Skin epidermis (tissue), 12 donors: ENCODE data around the gene SV2B.

Source experiments
- H3K27ac ChIP-seq, 21 experiments: fragments of 200-600 bp; sonication (generic) in 11 of 21; one replicate each; pipeline ENCODE4 v1.5.0; 2020; ENCODE audit warnings: mild to moderate bottlenecking in 3 of 21, inconsistent platforms in 2 of 21, moderate library complexity in 2 of 21
- H3K4me3 ChIP-seq, 7 experiments: fragments of 200-600 bp; sonication (generic) in 2 of 7; one replicate each; pipeline ENCODE4 v1.5.0; 2020; ENCODE audit warnings: inconsistent platforms in 2 of 7, mild to moderate bottlenecking in 2 of 7, moderate library complexity in 1 of 7

Gene SV2B

DNA sequence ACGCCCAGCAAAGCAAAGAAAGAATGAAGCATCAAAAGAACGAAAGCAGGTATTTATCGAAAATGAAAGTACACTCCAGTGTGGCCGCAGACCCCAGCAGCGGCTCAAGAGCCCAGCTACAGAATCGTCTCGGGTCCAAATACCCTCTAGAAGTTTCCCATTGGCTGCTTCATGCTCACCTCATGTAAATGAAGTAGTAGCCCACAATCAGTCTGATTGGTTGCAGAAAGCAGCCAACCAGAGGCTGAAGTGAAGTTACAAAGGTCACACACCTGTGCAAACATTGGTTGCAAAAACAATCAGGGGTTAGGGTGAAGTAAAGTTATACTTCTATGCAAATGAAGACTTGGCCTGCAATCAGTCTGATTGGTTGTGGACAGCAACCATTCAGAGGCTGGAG, 32.0 kb downstream of the SV2B start:
- Histone ChIP-seq H3K27ac (no peak overlapping the region), H3K4me3 (no peak overlapping the region)

DNA sequence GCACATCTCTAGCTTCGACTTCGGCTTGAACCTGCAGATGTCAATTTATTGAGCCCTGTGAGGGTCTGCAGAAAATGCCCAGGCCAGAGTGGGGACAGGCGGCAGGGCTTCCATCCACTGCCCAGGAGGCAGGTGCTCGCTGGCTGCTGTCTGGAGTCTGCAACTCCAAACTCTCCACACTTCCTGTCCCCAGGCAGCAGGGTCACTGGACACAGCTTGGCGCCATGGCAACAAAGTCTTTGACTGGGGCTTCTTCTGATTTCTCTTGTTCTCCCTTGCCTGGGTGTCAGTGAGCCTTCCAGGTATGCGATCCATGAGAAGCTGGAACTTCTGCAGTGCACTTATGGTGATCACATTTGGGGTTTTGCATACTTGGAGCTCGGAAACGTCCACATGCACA, 33.5 kb downstream of the SV2B start:
- H3K27ac ChIP-seq = no peak overlapping the region
- no peak overlapping the region for H3K4me3 ChIP-seq

DNA sequence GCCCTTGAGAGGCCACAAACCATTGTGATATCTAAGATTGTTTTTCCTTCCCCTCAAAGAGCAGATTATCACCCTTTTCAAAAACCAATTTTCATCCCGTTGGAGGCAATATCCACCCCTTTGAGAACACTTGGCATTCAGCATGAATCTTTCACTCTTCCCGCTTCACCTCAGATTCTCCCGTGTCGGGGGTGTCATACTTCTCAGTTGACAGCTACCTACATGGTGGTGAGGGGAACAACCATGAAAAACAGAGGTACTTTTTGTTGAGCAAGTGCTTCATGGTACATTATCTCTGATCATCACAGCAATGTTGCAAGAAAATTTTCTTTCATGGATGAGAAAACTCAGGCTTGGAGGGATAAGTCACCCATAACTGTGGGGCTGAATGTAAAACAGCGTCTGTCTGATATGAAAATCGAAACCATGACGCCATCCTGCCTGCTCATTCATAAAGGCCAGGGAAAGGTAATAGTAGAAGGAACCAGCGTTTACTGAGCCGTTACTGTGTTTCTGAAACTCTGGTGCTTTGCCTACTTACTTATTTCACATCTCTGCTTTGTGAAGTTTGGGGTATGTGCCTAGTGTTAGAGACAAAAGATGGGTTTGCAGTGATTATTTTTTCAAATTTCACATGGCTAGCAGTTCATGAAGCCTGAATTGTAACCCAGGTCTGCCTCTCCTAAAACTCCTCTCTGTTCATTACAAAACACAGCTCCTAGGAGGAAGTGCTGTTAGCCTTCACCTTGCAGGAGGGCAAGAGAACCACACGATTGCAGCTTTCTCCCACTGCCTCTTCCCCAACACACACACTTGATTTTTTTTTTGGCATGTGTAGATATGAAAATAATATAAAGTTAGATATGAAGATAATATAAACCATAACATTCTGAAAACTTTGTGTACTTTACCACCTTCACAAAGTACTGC, 35.4 kb downstream of the SV2B start:
- H3K27ac ChIP-seq = no peak overlapping the region
- no peak overlapping the region for H3K4me3 ChIP-seq

DNA sequence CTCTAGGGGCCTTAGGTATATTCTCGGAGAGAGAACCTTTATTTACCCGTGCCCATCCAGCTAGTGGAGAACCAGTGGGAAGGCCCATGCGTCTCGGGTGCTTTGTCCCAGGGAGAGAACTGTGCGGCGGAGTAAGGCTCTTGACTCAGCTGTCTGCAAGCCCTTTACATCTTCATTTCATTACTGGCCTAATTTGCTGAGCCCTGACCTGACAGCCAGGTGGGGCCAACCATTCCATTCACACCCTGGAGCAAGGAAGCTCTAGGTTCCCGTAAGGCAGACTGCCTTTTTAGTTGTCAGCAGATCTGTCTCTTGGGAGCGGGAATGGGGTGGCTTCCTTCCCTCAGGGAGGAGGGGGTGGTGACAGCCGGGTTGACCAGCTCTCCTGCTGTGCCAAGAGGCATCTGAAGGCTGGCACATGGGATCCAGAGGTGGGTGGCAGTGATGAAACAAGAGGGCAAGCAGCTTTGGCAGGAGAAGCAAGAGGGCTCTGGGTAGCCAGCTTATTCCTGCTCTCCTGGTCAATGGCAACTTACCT, 36.4 kb downstream of the SV2B start:
- Histone ChIP-seq H3K27ac (no peak overlapping the region), H3K4me3 (no peak overlapping the region)

DNA sequence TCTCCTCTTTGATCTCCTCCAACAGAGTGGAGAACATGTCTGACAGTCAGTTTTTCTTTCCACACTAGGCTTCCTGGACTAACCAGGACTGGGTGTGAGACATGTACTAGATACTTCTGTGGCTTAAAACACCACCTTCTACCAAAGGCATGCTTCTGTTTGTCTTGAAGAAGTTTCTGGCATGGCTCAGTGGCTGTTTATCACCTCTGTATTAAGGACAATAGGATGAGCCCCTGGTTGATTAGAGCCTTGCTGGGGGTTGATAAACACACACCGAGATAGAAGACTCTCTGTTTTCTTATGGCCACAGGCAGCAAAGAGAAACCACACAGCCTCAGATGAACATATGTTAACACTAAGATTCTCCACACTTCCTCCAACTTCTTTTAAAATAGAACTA, 40.5 kb downstream of the SV2B start:
- no peak overlapping the region for H3K4me3 ChIP-seq
- peak overlapping the region in 4 of 21 experiments; percentile 17 to 65 (median 37) for H3K27ac ChIP-seq

DNA sequence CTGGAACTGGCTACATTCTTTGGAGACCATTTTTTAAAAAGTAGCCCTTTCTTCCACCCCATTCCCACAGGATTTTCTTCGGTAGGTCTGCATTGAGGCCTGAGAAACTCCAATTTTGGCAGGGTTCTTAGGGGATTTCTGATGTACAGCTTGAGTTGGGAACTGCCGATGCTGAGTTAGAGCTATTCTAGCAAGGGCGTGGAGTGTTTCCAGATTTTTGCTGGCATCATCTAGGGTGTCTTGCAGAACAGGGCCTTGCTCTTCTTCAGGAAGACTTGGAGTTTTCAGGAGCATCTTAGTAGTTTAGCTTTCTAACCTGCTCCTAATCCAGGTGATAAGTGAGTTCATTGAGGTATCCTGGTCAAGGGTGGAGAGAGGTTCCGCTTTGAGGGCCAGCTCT, 41.0 kb downstream of the SV2B start:
- H3K27ac ChIP-seq = peak overlapping the region in 2 of 21 experiments; percentile 30 to 65
- H3K4me3 ChIP-seq = no peak overlapping the region

DNA sequence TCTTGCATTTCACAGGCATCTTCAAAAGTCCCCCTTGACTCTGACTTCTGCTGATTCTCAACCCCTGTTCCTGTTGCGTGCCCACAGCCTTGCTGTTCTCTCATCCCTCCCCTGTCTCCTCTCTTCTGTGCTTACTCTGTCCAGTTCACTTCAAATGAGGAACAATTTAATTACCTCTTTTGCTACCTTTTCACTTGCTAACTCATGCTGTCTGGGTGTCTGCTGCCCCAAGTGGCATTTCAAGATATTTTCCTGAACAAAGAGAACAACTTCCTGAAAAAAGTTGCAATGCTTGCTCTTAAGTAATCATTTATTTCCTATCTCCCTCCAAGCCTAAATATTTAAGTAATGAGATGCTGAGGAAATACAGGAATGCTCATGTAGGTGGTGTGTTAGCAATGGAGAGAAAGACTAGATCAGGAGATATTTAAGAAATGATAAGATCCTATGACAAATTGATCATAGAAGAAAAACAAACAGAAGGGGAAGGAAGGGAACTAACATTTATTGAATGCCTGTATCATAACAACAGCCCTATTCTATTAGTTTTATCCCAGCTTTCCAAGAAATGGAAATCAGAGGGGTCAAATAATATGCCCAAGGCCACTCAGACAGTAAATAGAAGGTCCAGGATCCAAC, 42.2 kb downstream of the SV2B start:
- peak overlapping the region in 1 of 21 experiments; percentile 0 for H3K27ac ChIP-seq
- no peak overlapping the region for H3K4me3 ChIP-seq

DNA sequence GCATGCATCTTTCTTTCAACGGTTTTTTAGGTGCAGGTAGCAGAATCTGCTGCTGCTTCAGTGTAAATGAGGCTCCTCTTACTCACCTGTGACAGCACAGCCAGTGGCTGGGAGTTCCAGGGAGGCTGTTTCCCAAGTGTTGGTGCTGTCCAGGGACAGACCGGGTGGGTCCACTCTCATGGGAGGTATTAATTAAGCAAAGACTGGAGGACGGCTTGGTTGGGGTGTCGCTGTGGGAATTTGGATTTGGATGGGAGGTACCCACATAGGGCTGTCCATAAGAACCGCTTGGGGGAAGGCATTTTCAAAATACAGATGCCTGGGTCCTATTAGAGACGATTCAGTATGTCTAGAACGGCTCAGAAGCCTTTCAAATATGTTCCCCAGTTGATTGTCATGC, 42.9 kb downstream of the SV2B start:
- Histone ChIP-seq H3K27ac (no peak overlapping the region), H3K4me3 (no peak overlapping the region)

DNA sequence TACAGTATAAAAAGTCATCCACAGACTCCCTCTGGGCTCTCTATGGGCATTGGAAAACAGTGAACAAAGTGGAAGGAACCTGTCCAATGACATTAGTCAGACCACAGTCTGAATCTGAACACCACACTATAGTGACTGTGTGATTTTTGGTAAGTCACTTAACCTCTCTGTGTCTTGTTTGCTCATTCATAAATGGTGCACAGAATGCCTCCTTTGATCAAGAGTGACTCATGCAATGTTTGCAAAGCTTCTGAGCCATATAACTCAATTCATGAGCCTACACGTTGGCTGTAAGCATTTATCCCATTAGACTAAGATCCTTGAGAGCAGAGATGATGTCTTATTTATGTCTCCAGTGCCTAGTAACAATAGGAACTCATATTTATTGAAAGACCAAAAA, 46.7 kb downstream of the SV2B start:
- Histone ChIP-seq H3K27ac (no peak overlapping the region), H3K4me3 (no peak overlapping the region)

DNA sequence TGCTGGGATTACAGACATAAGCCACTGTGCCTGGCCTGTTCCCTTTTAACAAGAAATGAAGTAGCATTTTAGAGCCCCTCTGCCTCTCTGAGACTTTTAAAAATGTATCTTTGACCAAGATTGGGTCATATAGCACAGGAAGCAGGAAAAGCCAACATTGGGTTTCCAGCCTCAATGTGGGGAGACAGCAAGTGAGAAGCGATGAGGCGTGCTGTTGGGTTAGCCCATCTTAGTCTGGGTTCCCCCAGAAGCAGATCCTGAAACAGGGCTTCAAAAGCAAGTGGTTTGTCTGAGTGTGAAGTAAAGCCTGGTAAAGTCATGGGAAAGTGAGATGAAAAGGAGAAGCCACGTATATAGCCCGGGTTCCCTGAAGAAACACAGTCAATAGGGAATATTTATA, 48.2 kb downstream of the SV2B start:
- H3K27ac ChIP-seq = no peak overlapping the region
- H3K4me3 ChIP-seq = no peak overlapping the region

DNA sequence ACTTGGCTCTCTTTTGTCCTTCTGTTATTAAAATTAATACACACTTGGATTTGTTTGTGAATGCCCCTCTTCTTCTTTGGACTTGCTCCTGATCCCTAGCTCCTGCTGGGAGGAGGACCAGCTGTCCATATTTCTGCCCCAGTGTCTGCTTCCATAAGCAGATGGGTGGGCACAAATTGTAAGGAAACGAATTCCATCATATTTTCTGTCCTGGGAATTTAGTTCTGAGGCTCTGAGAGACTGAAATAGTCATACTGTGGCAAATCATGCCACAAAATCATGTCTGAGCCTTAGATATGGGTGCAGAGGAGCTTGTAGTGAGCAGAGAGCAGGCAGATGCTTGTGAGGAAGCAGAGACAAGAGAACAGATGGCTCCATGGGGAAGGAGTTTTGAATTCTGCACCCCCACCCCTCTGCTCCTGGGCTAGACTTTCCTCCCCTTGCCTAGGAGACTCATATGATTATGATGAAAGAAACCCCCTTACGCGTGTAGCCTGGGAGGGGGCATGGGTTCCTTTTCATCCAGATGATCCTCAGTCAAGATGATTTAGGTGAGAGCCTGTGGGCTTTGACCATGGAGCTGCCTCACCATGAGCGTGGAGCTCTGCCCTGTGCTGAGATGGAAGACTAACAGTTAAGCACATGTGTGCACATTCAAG, 50.6 kb downstream of the SV2B start:
- Histone ChIP-seq H3K4me3 (no peak overlapping the region), H3K27ac (no peak overlapping the region)

DNA sequence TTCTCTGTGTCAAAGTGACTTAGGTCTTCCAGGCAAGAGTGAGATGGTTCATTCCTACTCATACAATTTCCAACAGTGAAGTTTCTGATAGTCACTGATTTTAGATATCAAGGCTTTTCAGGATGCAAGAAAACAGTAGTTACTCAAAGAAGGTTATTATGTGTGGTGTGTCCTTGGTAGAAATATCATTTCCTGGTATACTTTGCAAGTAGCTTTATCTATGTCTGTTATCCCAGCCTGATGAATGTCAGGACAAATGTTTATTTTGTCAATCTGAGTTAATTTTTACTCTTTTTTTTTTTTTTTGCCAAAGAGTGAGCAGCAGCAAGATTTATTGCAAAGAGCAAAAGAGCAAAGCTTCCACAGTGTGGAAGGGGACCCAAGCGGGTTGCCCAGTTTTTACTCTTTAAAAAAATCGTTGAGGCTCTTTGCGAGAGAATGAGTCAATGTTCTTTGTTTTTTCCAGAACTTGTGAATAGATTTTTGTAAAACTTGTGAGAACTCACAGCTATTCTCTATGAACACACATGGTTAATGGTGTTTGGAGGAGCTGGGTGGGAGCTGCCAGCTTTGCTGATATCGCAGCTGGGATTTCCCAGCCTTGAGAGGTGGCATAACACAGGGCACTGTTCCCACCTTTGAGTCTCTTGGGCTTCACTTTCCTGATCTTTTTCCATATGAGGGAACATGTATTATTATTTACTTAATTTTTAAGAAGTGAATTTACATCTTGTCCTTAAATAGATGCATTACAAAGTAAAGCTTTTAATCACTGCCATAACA, 51.9 kb downstream of the SV2B start:
- no peak overlapping the region for H3K27ac ChIP-seq
- H3K4me3 ChIP-seq = no peak overlapping the region

DNA sequence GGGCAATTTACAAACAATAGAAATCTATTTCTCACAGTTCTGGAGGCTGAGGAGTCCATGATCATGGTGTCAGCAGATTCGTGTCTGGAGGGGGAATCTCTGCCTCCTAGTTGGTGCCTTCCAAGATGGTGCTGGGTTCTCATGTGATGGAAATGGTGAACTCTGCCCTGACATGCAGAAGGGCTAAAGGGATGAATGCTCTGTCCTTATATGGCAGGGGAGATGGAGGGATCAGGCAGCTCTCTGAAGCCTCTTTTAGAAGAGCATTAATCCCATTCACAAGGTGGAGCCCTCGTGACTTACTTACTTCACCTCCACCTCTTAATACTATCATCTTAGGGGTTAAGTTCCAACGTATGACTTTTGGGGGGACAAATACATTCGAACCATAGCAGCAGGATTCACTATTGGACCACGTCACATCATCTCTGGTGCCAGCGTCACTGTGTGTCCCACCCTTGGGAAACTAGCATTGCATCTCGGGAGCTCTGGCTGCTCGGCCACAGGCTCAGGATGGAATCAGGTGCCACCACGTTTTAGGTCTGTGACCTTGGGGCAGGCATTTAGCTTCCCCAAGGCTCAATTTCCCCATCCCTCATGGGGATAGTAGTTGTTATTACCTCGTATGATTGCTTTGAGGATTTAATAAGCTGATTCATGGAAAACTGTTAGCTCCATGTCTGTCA, 53.0 kb downstream of the SV2B start:
- no peak overlapping the region for H3K27ac ChIP-seq
- no peak overlapping the region for H3K4me3 ChIP-seq

DNA sequence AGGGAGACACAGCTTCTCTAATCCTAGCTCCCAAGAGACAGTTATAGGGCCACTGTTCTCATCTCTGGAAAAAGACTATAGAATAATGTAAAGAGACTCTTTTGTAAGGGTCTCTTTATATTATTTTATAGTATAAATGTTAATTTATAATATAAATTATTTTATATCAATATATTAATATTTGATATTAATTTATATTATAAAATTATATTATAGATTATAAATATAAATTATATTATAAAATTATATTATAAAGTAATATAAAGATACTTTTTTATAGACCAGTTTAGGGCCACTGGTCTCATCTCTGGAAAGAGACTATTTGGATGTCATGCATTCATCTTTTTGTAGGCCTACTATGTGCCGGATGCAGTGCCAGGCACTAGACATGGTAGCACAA, 53.9 kb downstream of the SV2B start:
- Histone ChIP-seq H3K4me3 (no peak overlapping the region), H3K27ac (no peak overlapping the region)

DNA sequence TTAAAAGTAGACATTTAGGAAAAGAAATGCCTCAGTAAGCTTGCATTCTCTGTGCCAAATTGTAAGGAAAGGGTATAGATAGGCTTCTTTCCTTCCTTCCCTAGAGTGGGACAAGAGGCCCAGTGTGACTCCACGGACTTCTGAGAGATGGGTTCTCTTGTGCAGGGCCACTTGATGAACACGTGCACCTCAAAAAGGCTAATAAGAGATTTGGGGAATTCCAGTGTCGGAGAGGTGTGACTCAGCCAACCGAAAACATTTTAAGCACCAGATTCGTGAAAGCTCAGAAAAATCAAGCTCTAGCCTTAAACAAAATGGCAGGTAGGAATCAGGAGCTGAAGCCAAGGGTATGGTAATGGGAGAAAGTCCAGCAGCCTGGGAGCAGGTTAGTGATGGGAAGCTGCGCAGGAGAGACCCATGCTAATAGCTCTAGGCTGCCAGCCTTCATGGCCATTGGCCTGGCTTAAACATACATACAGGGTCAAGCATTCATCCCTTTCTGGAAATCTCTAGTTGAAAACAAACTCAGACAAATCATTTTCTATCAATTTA, 56.2 kb downstream of the SV2B start:
- Histone ChIP-seq H3K27ac (no peak overlapping the region), H3K4me3 (no peak overlapping the region)

DNA sequence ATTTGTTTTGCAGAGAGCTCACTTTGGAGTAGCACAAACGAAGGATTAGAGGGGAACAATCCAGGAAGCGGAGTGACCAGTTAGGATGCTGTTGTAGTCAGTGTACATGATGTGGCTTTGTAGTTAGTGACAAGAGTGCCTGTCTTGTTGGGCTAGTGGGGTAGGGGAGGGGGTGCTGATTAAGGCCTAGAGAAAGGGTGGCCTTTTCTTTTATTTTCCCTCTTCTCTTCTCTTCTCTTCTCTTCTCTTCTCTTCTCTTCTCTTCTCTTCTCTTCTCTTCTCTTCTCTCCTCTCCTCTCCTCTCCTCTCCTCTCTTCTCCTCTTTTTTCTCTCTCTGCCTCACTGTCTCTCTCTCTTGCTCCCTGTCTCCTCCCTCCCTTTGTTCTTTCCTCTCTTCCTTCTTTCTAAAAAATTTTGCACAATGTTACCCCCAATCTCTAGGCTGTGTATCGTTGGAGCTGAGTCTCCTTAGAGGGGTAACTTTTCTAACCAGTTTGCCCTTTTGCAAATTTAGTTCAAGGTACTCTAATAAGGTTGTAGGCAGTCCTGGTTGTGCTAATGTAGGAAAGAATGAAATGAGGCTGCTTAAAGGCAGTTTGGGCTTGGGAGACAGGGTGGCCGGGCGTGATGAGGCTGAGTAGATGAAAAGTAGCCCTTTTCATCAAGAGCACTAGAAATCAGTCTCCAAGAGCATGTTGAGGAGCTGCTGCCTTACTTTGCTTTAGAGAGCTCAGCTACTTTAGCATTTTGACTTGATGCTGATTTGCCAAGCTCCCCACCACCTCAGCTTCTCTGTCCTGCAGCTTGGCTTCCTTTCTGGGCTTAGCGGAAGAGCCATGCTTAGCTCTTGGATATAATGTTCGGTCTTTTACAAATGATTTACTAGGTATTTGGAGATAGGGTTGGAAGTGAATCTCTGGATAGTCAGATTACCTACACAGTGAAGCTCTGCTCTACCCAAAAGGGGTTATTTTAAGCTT, 58.6 kb downstream of the SV2B start:
- Histone ChIP-seq H3K4me3 (no peak overlapping the region), H3K27ac (no peak overlapping the region)

DNA sequence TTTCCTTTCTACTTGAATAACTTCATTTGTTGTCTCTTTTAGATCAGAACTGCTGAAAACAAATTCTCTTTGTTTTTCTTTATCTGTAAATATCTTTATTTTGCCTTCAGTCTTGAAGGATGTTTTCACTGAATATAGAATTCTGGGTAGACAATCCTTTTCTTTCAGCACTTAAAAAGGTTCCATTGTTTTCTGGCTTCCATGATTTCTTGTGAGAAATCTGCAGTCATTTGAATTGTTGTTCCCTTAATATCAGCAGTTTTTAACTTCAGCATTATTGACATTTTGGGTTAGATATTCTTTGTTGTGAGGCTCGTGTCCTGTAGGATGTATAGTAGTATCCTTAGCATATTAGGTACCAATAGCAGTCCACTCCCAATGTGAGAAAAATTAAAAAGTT, 65.8 kb downstream of the SV2B start:
- no peak overlapping the region for H3K27ac ChIP-seq
- no peak overlapping the region for H3K4me3 ChIP-seq

DNA sequence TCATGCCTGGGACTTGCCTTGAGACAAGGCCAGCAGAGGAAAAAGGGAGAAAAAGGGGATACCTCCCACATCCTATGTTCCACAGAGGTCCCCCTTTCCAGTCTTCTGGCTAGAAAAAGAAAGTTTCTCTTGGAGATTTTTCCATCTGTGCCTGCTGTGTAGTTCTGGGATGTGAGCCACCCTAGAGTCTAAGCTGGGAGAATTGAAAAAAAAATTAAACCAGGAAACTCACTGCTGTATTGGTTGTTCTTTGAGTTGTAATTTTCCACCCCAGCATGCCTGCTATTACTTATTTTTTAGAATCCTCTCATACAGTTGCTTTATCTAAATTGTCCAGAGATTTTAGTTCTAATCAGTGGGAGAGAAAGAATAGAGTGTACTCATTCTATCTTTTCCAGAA, 68.4 kb downstream of the SV2B start:
- Histone ChIP-seq H3K4me3 (no peak overlapping the region), H3K27ac (no peak overlapping the region)
